ENCODE data around the gene ITGA5. TPM values are rescaled to one million over a fixed set of nuclear protein-coding genes. Genes with fewer than 3 reads are reported as not detected.

ITGA5 gene
- total RNA-seq, 1 experiment from 2014 or later: 8.0 TPM

- intact Hi-C loops (cut with micrococcal nuclease; ENCODE audit: unreplicated experiment): loop anchor here (5.0 kb wide), 1 partner anchor 286 kb away; no protein-coding TSS in a partner anchor
- H3K27ac Mint-ChIP-seq (ENCODE audit: unreplicated experiment): no peak overlapping the region
- H3K27me3 Mint-ChIP-seq (ENCODE audit: unreplicated experiment): peaks cover 80% of the 10 kb centered on the region
- no TSS peak for BruUV-seq (replicated peaks)
- H3K4me3 Mint-ChIP-seq (ENCODE audit: low read depth, unreplicated experiment): no peak overlapping the region
- no peak for TF ChIP-seq CTCF (IDR thresholded peaks at IDR 0.05; ENCODE audit: unreplicated experiment)
- H3K9me3 Mint-ChIP-seq (ENCODE audit: low read depth, unreplicated experiment): no peaks in the 10 kb centered on the region
- H3K36me3 Mint-ChIP-seq (ENCODE audit: insufficient read depth, unreplicated experiment): peaks cover 7% of the 10 kb centered on the region
- peaks cover 19% of the 10 kb centered on the region for H3K4me1 Mint-ChIP-seq (ENCODE audit: low read depth, unreplicated experiment)
- no peak for DNase-seq
- CTCF ChIA-PET: interaction anchor here (0.6 kb wide), 1 partner anchor 16 kb away, joined by 3 read pairs; no protein-coding TSS in a partner anchor
These were observed 4.7 kb upstream of the ITGA5 start for GRCh38 chr12:54423816-54424150.

DNA sequence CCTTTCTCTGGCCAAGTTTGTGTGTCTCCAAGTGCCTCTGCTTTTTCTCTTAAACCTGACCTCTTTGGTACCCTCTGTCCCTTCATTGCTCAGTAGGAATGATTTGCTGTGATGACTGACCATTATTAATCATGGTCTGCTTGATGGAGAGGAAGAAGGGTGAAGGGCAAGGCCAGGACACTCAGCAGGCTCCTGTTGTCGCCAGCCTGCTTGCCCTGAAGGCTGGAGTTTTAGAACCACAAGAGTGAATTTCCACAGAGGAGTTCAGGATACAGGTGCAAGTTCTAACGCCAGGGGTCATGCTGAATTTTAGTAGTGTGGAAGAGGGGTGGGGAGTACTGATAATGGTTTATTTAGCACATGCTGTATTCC lies 2.8 kb upstream of the ITGA5 start:
- Mint-ChIP-seq H3K4me3 (ENCODE audit: low read depth, unreplicated experiment) (no peak overlapping the region), H3K27me3 (ENCODE audit: unreplicated experiment) (peaks cover 62% of the 10 kb centered on the region), H3K36me3 (ENCODE audit: insufficient read depth, unreplicated experiment) (peaks cover 16% of the 10 kb centered on the region), H3K27ac (ENCODE audit: unreplicated experiment) (no peak overlapping the region), H3K9me3 (ENCODE audit: low read depth, unreplicated experiment) (no peaks in the 10 kb centered on the region), H3K4me1 (ENCODE audit: low read depth, unreplicated experiment) (peaks cover 26% of the 10 kb centered on the region)
- intact Hi-C loops (cut with micrococcal nuclease; ENCODE audit: unreplicated experiment): loop anchor here (5.0 kb wide), 1 partner anchor 285 kb away; no protein-coding TSS in a partner anchor
- no peak for DNase-seq
- CTCF ChIA-PET: no interaction called here
- BruUV-seq (replicated peaks): no TSS peak
- no peak for TF ChIP-seq CTCF (IDR thresholded peaks at IDR 0.05; ENCODE audit: unreplicated experiment)

DNA sequence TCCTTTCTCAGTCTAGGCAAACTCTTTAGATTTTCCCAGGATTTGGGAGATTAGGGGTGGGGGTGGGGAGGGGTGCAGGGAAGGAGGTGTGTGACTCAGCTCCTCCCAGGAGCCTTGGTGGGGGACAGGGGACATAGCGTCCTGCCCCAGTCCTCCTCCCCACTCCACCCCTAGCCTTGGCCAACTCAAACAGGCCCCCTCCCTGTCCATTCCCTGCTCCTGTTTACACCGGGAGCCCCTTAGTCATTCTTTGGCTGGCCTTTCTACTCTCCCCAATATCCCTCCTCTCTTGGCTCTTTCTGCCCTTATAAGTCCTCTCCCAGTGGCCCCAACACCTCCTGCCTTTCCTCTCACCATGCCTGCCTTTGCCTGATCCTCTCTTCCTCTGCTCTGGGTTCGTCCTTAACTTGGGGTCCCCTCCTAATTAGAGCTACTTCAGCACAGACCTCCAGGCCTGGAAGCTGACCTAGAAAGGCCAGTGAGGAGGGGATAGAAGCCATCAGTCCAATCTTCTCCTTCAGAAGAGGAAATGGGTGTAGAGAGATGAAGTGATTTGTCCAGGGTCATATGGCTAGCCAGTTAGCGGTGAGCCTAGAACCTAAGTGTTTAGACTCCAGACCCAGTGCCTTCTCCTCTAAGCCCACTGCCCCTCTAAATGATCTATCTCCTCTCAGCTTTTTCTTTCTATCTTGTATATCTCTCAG lies 2.3 kb upstream of the ITGA5 start:
- H3K36me3 Mint-ChIP-seq (ENCODE audit: insufficient read depth, unreplicated experiment): peaks cover 16% of the 10 kb centered on the region
- no peak overlapping the region for H3K4me3 Mint-ChIP-seq (ENCODE audit: low read depth, unreplicated experiment)
- H3K27me3 Mint-ChIP-seq (ENCODE audit: unreplicated experiment): peaks cover 57% of the 10 kb centered on the region
- CTCF ChIA-PET: no interaction called here
- H3K9me3 Mint-ChIP-seq (ENCODE audit: low read depth, unreplicated experiment): no peaks in the 10 kb centered on the region
- intact Hi-C loops (cut with micrococcal nuclease; ENCODE audit: unreplicated experiment): loop anchor here (5.0 kb wide), 1 partner anchor 284 kb away; no protein-coding TSS in a partner anchor
- DNase-seq: no peak
- BruUV-seq (replicated peaks): no TSS peak
- no peak overlapping the region for H3K27ac Mint-ChIP-seq (ENCODE audit: unreplicated experiment)
- peaks cover 31% of the 10 kb centered on the region for H3K4me1 Mint-ChIP-seq (ENCODE audit: low read depth, unreplicated experiment)
- TF ChIP-seq CTCF (IDR thresholded peaks at IDR 0.05; ENCODE audit: unreplicated experiment): no peak

- Mint-ChIP-seq H3K9me3 (ENCODE audit: low read depth, unreplicated experiment) (no peaks in the 10 kb centered on the region), H3K36me3 (ENCODE audit: insufficient read depth, unreplicated experiment) (peaks cover 16% of the 10 kb centered on the region), H3K27me3 (ENCODE audit: unreplicated experiment) (peaks cover 51% of the 10 kb centered on the region), H3K4me1 (ENCODE audit: low read depth, unreplicated experiment) (peaks cover 33% of the 10 kb centered on the region), H3K4me3 (ENCODE audit: low read depth, unreplicated experiment) (no peak overlapping the region), H3K27ac (ENCODE audit: unreplicated experiment) (no peak overlapping the region)
- DNase-seq: no peak
- TF ChIP-seq CTCF (IDR thresholded peaks at IDR 0.05; ENCODE audit: unreplicated experiment): no peak
- BruUV-seq (replicated peaks): no TSS peak
- CTCF ChIA-PET: no interaction called here
- intact Hi-C loops (cut with micrococcal nuclease; ENCODE audit: unreplicated experiment): loop anchor here (5.0 kb wide), 1 partner anchor 283 kb away; no protein-coding TSS in a partner anchor
These were observed 1.7 kb upstream of the ITGA5 start for GRCh38 chr12:54420766-54421144.
